GM19240 (cell line): Measurements from ENCODE around the gene CHPF2.

ENCODE experiments used
- DNase-seq: peaks from one replicate; pipeline ENCODE4 v3.0.0; 2011; ENCODE audit warnings: low spot score; ENCODE audit not compliant: insufficient read length

Gene CHPF2

GRCh38 chr7:151232917-151233701, 826 bp downstream of the CHPF2 start:
- peak; percentile 76 for DNase-seq

- DNase-seq = no peak
Observed at GRCh38 chr7:151233804-151234203, 1.5 kb downstream of the CHPF2 start.

- no peak for DNase-seq
Observed at GRCh38 chr7:151235091-151235787, 3.0 kb downstream of the CHPF2 start.

- no peak for DNase-seq
Observed at GRCh38 chr7:151236406-151236805, 4.1 kb downstream of the CHPF2 start.

- DNase-seq = no peak
Observed at GRCh38 chr7:151237244-151238189, 5.2 kb downstream of the CHPF2 start.

- no peak for DNase-seq
Observed at GRCh38 chr7:151238190-151238810, 6.0 kb downstream of the CHPF2 start.

- DNase-seq = no peak
Observed at GRCh38 chr7:151238924-151239836, 6.9 kb downstream of the CHPF2 start.

- DNase-seq = no peak
Observed at GRCh38 chr7:151239837-151240459, 7.7 kb downstream of the CHPF2 start.

GRCh38 chr7:151240536-151240935, 8.3 kb downstream of the CHPF2 start:
- no peak for DNase-seq

GRCh38 chr7:151240942-151241754, 8.9 kb downstream of the CHPF2 start:
- DNase-seq = no peak

- DNase-seq = no peak
Observed at GRCh38 chr7:151241755-151242096, 9.4 kb downstream of the CHPF2 start.

- no peak for DNase-seq
Observed at GRCh38 chr7:151242159-151243044, 10.1 kb downstream of the CHPF2 start.

- DNase-seq = no peak
Observed at GRCh38 chr7:151243045-151243349, 10.7 kb downstream of the CHPF2 start.

- DNase-seq = no peak
Observed at GRCh38 chr7:151243408-151244195, 11.3 kb downstream of the CHPF2 start.

GRCh38 chr7:151244196-151244840, 12.0 kb downstream of the CHPF2 start:
- peak; percentile 71 for DNase-seq

GRCh38 chr7:151244841-151245346, 12.6 kb downstream of the CHPF2 start:
- DNase-seq = no peak
